ENCODE data around the gene AATK.

The AATK gene

DNA sequence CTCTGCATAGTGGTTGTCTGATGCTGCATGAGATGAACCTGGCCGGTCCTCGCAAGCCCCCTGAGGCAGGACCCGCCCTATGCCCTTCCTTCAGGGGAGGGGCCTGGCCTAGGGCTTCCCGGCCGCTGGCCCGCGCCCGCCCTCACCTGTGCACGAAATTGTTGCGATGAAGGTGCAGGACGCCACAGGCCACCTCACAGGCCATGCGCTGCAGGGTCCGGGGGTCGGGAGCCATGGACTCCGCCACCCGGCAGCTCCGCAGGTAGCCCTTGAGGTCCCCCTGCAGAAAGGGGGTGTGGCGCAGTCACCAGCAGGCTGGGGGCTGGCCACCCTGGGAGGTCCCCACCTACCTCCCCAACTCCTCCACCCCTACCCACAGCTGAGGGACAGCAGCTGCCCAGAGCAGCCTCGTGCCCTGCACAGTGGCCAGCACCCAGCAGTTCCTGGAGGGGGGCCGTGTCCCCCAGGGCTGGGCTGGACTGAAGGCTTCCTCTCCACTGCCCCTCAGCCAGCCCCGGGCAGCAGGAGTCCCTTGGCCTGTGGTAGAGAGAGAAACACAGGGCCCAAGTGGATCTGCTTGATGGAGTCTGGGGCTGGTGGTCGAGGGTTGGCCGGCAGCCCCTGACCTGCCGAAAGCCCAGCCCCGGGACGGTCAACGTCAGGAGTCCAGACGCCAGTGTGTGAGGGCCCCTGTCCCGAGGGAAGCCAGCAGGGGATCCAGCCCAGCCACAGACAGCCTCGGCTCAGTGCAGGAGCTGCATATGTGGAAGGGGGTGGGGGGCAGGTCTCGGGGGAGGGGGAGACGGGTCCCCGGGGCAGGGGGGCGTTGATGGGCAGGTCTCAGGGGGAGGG, 39.5 kb downstream of the AATK start:
- DNase-seq, result no peak

DNA sequence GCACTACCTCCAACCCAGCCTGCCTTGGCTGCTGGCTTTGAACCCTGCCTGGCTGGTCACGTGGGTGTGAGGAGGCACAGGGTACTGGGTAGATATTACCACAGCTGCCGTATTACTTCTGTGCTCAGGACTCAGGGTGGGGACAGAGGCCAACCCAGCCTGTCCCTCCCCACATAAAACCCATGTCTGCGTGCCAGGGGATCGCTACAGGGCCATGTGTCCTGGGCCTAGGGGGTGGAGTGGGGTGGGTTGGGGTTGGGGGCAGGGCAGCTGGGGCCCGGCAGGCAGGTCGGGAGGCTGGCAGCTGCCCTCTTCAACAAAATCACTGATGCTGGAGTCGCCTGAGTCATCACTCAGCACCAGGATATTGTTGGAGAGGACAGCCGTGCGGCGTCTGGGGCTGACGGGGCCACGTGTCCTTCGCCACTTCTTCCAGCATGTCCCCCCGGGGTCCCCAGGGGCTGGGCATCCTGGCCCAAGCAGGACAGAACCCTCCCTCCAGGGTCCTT, 40.4 kb downstream of the AATK start:
- peak; percentile 40 for DNase-seq

- DNase-seq, result no peak
Observed at GRCh38 chr17:81124377-81124776, 41.6 kb downstream of the AATK start.

- DNase-seq, result no peak
Observed at GRCh38 chr17:81123052-81124048, 42.7 kb downstream of the AATK start.

- DNase-seq, result no peak
Observed at GRCh38 chr17:81121841-81122733, 43.9 kb downstream of the AATK start.

- DNase-seq, result no peak
Observed at GRCh38 chr17:81120695-81121621, 45.1 kb downstream of the AATK start.

DNA sequence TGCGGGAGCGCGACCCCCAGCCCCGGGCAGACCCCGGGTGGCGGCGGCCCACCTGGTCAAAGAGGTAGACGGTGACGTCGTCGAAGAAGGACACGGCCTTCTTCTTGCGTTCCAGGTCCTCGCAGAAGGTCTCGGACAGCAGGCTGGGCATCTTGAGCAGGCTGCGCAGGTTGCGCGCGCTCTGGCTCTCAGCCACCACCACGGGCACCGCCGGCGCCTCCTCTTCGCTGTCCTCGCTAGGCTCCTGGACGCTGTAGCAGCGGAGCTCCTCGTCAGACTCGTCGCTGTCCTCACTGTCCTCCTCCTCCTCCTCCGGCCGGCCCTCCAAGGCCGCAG, 45.9 kb downstream of the AATK start:
- DNase-seq, result peak; percentile 64

DNA sequence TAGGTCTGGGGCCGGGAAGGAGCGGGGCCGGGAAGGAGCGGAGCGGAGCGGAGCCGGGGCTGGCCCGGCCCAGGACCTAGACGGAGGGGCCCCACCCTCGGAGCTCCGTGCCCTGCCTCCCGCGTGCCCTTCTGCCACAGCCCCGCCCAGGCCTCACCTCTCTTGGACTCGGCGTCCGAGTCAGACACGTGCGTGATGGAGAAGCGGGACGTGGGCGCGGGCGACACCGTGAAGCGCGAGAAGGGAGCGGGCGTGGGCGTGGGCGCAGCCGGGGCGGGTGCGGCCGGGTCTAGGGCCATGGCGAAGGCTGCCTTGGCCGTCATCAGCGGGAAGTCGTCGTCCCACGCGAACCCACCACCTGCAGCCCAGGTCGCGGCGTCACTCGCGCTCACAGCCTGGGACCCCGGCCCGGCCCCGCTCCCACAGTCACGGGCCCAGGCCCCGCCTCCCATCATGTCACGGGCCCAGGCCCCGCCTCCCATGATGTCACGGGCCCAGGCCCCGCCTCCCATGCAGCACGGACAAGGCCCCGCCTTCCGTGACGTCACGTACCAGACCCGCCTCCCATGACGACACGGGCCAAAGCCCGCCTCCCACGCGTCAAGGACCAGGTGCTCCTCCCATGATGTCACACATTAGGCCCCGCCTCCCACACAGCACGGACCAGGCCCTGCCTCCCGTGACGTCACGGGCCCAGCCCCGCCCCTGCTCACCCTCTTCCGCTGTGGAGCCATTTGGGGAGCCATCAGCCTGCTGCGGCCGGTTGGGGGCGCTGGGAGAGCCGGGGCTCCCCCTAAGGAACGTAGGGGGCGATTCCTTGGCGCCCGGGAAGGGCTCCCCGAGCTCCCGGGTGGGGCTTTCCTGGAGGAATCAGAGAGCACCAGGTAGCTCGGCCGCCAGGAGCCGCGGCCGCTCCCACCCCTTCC, 46.5 kb downstream of the AATK start:
- DNase-seq, result peak; percentile 100

DNA sequence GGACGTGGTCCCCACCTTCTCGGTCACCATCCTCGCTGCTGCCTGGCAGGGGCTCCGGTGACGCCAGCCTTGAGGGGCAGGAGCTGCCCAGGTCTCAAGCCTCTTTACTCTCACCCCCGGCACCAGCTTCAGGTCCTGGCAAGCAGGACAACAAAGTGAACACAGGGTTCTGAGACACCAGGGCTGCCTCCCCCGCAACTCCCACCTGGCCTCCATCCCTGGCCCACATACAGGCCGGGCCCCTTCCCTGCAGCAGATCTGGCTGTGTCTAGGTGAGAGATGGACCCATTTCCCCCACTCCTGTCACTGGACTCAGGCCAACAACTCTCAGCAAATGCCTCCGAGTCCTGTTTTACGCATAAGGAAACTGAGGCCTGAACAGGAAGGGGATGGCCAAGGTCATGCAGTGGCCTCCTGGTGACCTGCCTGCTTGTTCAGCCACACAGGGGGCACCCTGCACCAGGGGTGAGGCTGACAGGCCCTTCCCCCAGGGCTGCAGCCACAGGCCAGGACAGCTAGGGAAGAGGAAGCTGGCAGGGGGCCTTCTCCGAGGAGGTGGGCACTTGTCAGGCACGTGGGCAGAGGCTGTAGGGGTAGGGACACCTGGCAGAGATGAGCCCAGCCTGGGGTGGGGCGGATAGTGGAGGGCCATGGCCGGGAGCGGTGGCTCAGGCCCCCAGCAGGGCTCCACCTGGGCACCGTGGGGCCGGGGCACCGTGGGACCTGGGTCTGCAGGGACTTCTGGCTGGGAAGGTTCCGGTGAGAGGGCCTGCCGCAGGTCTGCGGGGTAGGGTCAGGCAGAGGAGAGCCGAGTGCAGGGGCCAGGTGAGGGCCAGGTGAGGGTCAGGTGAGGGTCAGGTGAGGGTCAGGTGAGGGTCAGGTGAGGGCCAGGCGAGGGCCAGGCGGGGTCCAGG, 47.5 kb downstream of the AATK start:
- DNase-seq, result peak; percentile 24

DNA sequence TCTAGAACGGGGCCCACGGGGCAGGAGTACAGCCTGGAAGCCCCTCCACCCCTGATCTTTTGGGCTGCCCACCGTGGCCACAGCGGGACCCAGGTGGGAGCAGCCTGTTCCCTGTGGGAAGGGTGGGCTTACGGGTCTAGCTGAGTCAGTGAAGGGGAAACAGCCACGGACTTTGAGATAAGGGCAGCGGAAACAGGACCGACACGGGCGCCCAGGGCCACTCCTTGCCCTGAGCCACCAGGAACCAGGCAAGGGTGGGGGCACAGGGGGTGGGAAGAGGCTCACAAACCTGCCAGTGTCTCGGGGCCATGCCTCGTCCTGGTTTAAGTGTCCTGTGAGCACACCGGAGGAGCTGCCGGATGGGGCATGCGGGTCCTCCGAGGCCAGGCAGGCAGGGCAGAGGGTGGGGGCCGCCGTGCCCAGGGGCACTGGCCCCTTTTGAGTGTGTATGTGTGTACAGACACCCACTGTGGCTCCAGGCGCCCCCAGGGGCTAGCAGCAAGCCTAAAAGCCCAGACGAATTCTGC, 48.3 kb downstream of the AATK start:
- no peak for DNase-seq

DNA sequence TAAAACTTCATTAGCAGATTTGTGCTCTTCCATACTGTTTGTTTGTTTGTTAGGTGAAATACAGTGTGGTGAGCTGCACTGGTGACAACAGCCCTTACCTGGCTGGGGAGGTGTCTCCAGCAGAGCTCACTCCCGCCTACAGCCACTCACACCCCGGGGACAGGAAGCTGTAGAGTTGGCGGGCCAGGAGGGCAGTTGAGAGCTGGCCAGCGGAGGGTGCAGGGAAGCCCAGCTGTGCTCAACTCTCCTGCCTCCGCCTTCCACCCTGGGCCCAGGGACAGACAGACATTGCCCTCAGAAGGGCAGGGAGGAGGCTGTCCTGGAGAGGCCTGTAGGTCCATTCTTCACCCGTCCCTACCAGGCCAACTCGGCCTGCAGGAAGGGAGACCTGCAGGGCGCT, 49.3 kb downstream of the AATK start:
- DNase-seq, result no peak

DNA sequence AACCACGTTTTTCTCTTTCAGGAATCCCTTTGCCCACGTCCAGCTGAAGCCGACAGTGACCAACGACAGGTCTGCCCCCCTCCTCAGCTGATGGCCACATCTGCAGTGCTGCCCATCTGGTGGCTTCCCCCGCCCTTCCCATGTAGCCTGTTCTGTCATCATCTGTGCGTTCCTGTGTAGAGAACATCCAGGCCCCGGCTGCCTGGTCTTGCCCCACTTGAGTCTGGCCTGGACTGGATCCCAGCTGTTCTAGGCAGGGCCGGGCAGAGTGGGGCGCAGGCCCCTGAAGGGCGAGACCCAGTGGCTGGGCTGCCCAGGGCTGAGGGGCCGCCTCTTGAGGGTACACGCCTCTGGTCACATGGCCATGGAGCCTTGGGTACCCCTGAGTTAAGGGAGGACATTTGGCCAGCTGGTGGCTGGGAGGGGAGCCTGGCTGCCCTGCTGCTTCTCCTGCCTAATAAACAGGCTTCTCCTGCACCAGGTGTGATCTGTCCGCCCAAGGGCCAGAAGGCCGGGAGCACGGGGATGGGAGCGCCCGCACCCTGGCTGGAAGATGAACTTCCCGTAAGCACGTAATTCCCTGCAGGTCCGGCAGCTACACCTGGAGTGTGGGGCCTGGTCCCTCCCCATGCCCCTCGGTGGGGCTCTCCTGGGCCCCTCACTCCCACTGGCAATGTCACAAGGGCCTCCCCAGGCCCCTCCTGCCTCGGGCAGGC, 50.1 kb downstream of the AATK start:
- no peak for DNase-seq

- no peak for DNase-seq
Observed at GRCh38 chr17:81115219-81115618, 50.8 kb downstream of the AATK start.

GRCh38 chr17:81114351-81115093, 51.5 kb downstream of the AATK start:
- no peak for DNase-seq

GRCh38 chr17:81113158-81113724, 52.8 kb downstream of the AATK start:
- no peak for DNase-seq

DNA sequence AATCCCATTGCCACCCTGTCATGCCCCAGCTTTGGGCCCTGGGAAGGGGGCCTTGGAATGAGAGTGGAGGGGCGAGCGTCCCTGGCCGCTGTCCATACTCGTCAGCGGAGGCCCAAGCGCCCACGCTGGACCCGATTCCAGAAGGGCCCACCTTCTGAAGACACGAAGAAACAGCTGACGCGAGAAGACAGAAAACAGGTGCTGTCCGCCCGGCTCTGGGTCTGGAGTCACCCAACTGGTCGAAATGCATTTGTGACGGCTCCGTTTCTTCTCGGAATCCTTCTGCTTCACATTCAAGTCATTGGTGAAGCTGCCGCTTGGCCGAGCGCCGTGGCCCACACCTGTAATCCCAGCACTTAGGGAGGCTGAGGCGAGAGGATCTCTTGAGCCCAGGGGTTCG, 53.6 kb downstream of the AATK start:
- no peak for DNase-seq

- no peak for DNase-seq
Observed at GRCh38 chr17:81111066-81111465, 55.0 kb downstream of the AATK start.
